HCT116 (cell line): ENCODE data around the gene ELOF1. TPM values are rescaled to one million over a fixed set of nuclear protein-coding genes. Genes with fewer than 3 reads are reported as not detected.

Experiments
- ATAC-seq: fragments of 200-7000 bp; cut with Tn5 transposase; 2 replicates; pipeline ENCODE4 v1.9.1; 2020; ENCODE audit warnings: mild to moderate bottlenecking, moderate library complexity
- BruUV-seq: library from RNA; stranded (reverse); fragments of 400-500 nt; replicated peaks from 2 replicates; lab custom pipeline; 2021; lab: Mats Ljungman, UMichigan
- CTCF ChIA-PET: fragments of 300-600 bp; sonication (Branson Sonifier 250); formaldehyde crosslinking; loops from one replicate; lab custom pipeline; 2021; ENCODE audit warnings: antibody characterized with exemption; lab: Charles Lee
- POLR2A ChIA-PET: fragments of 300-600, 350-600 bp; sonication (Branson Sonifier 250); formaldehyde crosslinking; loops from one replicate; lab custom pipeline; 2021; ENCODE audit warnings: antibody characterized with exemption; lab: Charles Lee
- RAD21 ChIA-PET, 2 experiments: fragments of 300-600 bp; sonication (Branson Sonifier 250); formaldehyde crosslinking; loops; one replicate each; lab custom pipeline; 2023; ENCODE audit warnings: low total read pairs in 2 of 2; ENCODE audit not compliant: uncharacterized antibody in 2 of 2, unreplicated experiment in 2 of 2, low non-redundant PET in 1 of 2; lab: Charles Lee
- DNase-seq: peaks from one replicate; pipeline ENCODE4 v3.0.0-alpha.2; 2010; ENCODE audit warnings: low read depth, low spot score
- H2AFZ ChIP-seq: fragments of 200-600 bp; shearing (Covaris generic), sonication (generic); 2 replicates; pipeline ENCODE4 v1.6.1; 2017; ENCODE audit warnings: low read depth, mixed run types, mixed read lengths, antibody characterized with exemption, low read length; ENCODE audit not compliant: poor library complexity, severe bottlenecking
- H3K27ac ChIP-seq: 2 replicates; pipeline ENCODE4 v1.5.1; 2012; ENCODE audit warnings: low read depth, low read length
- H3K27me3 ChIP-seq: fragments of 200-600 bp; sonication (generic); 2 replicates; pipeline ENCODE4 v1.6.1; 2016; ENCODE audit warnings: mixed run types, low read length, mixed read lengths; ENCODE audit not compliant: insufficient read depth
- H3K36me3 ChIP-seq, 2 experiments: fragments of 200-500 bp in 1 of 2; fragments of 200-600 bp in 1 of 2; sonication (Bioruptor generic) in 1 of 2; sonication (generic) in 1 of 2; 2 replicates each; pipeline versions ENCODE4 v1.5.1 to v1.6.1; 2014 to 2016; ENCODE audit warnings: low read length in 2 of 2, inconsistent platforms in 1 of 2, mixed read lengths in 1 of 2, mixed run types in 1 of 2; ENCODE audit not compliant: insufficient read depth in 2 of 2, control insufficient read depth in 1 of 2
- H3K4me1 ChIP-seq, 2 experiments: fragments of 200-600 bp in 1 of 2; sonication (generic) in 1 of 2; 2 replicates each; pipeline versions ENCODE4 v1.5.1 to v1.6.1; 2012 to 2017; ENCODE audit warnings: low read length in 2 of 2, inconsistent platforms in 1 of 2, mild to moderate bottlenecking in 1 of 2, mixed read lengths in 1 of 2, mixed run types in 1 of 2, moderate library complexity in 1 of 2; ENCODE audit not compliant: insufficient read depth in 2 of 2, control insufficient read depth in 1 of 2
- H3K4me2 ChIP-seq: fragments of 200-600 bp; sonication (generic); 2 replicates; pipeline ENCODE4 v1.6.1; 2017; ENCODE audit warnings: mixed run types, low read length, mixed read lengths
- H3K4me3 ChIP-seq, 2 experiments: fragments of 200-600 bp in 1 of 2; sonication (generic) in 1 of 2; replicated peaks in 1 of 2; 2 replicates each; pipeline ENCODE4 v1.5.1; 2011 to 2016; ENCODE audit warnings: low read length in 2 of 2, control low read depth in 1 of 2, low read depth in 1 of 2, mild to moderate bottlenecking in 1 of 2, mixed read lengths in 1 of 2, mixed run types in 1 of 2
- H3K79me2 ChIP-seq: fragments of 200-600 bp; sonication (generic); 2 replicates; pipeline ENCODE4 v1.6.1; 2017; ENCODE audit warnings: mild to moderate bottlenecking, mixed run types, low read length, moderate library complexity, mixed read lengths; ENCODE audit not compliant: insufficient read depth
- H3K9ac ChIP-seq: fragments of 200-600 bp; sonication (generic); 2 replicates; pipeline ENCODE4 v1.6.1; 2016; ENCODE audit warnings: low read length, mixed read lengths
- H3K9me2 ChIP-seq: fragments of 200-600 bp; sonication (generic), shearing (Covaris generic); 2 replicates; pipeline ENCODE4 v1.6.1; 2017; ENCODE audit warnings: mixed run types, mild to moderate bottlenecking, moderate library complexity; ENCODE audit not compliant: insufficient read depth
- H3K9me3 ChIP-seq, 2 experiments: fragments of 200-500 bp in 1 of 2; fragments of 200-600 bp in 1 of 2; sonication (Bioruptor generic) in 1 of 2; sonication (generic) in 1 of 2; 2 replicates each; pipeline ENCODE4 v1.6.1; 2014 to 2017; ENCODE audit warnings: low read length in 2 of 2, mixed read lengths in 2 of 2, inconsistent platforms in 1 of 2, low read depth in 1 of 2, mild to moderate bottlenecking in 1 of 2, mixed run types in 1 of 2, moderate library complexity in 1 of 2; ENCODE audit not compliant: control insufficient read depth in 1 of 2, insufficient read depth in 1 of 2
- H4K20me1 ChIP-seq: fragments of 200-600 bp; sonication (generic), shearing (Covaris generic); 2 replicates; pipeline ENCODE4 v1.6.1; 2017; ENCODE audit warnings: mixed run types, mild to moderate bottlenecking, moderate library complexity; ENCODE audit not compliant: insufficient read depth
- CBX3 ChIP-seq: IDR thresholded peaks from 2 replicates; pipeline ENCODE4 v1.6.1; 2012; ENCODE audit warnings: low read depth
- EGR1 ChIP-seq: IDR thresholded peaks from 2 replicates; pipeline ENCODE4 v1.6.1; 2012; ENCODE audit warnings: low read depth
- EZH2 ChIP-seq: fragments of 200-600 bp; sonication (generic); IDR thresholded peaks from 2 replicates; pipeline ENCODE4 v1.6.1; 2017; ENCODE audit warnings: antibody characterized with exemption, mixed run types
- EZH2phosphoT487 ChIP-seq: fragments of 200-600 bp; IDR thresholded peaks from 2 replicates; pipeline ENCODE4 v1.6.1; 2018; ENCODE audit warnings: antibody characterized with exemption, borderline replicate concordance
- POLR2AphosphoS5 ChIP-seq: IDR thresholded peaks from 2 replicates; pipeline ENCODE4 v1.6.1; 2011; ENCODE audit warnings: mild to moderate bottlenecking, low read depth, low read length, moderate library complexity
- SIN3A ChIP-seq: IDR thresholded peaks from 2 replicates; pipeline ENCODE4 v1.6.1; 2012; ENCODE audit warnings: low read depth
- SP1 ChIP-seq: IDR thresholded peaks from 2 replicates; pipeline ENCODE4 v1.6.1; 2012; ENCODE audit warnings: low read depth
- ZFX ChIP-seq: fragments of 450-650 bp; IDR thresholded peaks from 2 replicates; pipeline ENCODE4 v1.6.1; 2017
- ZNF274 ChIP-seq: fragments of 200-500 bp; sonication (Bioruptor generic); IDR thresholded peaks from 2 replicates; pipeline ENCODE4 v1.6.1; 2014; ENCODE audit warnings: mild to moderate bottlenecking, low read depth, low read length, inconsistent platforms
- intact Hi-C: fragments of 100-400 bp; cut with micrococcal nuclease; formaldehyde crosslinking; loops from 2 replicates; pipeline ENCODE4 v1.10.0; 2022
- total RNA-seq: library from RNA; stranded (reverse); gene quantifications from one replicate; pipeline ENCODE4 v1.2.1, GENCODE V29; 2021; ENCODE audit not compliant: unreplicated experiment
- TF ChIP-seq, protein P1 (sequence below): IDR thresholded peaks from 2 replicates; pipeline ENCODE4 v1.6.1; 2012
- TF ChIP-seq, protein P2 (sequence below): IDR thresholded peaks from 2 replicates; pipeline ENCODE4 v1.6.1; 2012
- TF ChIP-seq, protein P3 (sequence below): IDR thresholded peaks from 2 replicates; pipeline ENCODE4 v1.6.1; 2012; ENCODE audit warnings: low read depth
- TF ChIP-seq, protein P4 (sequence below): IDR thresholded peaks from 2 replicates; pipeline ENCODE4 v1.6.1; 2011; ENCODE audit warnings: mild to moderate bottlenecking, low read length, moderate library complexity; ENCODE audit not compliant: insufficient replicate concordance; ENCODE audit errors: extremely low read depth

Gene ELOF1
- total RNA-seq, 1 experiment from 2014 or later: 74.5 TPM

DNA sequence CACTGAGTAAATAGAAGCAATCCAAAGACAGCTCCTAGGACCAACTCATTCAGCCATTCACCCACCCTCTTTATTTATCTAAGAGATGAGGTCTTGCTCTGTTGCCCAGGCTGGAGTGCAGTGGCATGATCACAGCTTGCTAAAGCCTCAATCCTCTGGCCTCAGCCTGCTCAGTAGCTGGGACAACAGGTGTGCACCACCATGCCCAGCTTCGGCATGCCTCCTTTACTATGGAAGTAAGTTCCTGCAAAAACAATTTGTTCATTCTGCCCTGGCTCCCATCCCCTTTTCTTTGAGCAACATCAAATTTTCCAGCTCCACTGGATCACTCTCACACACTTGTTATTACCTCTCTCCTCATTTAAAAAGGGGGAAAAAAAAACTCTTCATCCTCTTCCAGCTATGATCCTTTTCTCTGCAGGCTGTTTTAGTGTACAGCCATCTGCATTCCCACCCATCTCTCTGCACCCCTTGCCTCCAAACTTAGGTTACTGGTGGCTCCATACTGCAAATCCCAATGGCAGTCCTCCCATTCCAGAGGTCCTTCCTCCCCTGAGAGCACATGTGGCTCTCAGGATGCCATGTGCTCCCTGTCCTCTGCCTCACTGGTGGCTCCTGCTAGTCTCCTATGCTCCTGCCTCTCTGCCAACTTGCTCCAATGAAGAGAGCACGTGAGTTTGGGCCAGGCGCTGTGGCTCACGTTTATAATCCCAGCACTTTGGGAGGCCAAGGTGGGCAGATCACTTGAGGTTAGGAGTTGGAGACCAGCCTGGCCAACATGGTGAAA, 2.2 kb downstream of the ELOF1 start:
- BruUV-seq: no TSS peak
- H3K9me3 ChIP-seq: no peaks in the 10 kb centered on the region
- H3K9me2 ChIP-seq: no peaks in the 10 kb centered on the region
- no peaks in the 10 kb centered on the region for H3K27me3 ChIP-seq
- H3K36me3 ChIP-seq: peaks cover 11 to 17% of the 10 kb centered on the region in 2 experiments; a peak in 3 of 4 replicates
- intact Hi-C loops: loop anchor here (5.0 kb wide), 1 partner anchor 430 kb away; no protein-coding TSS in a partner anchor
- TF ChIP-seq EZH2 (no peak), CBX3 (no peak), ZNF274 (no peak), POLR2AphosphoS5 (no peak), ZFX (no peak), EGR1 (no peak), EZH2phosphoT487 (no peak), SIN3A (no peak), SP1 (no peak)
- TF ChIP-seq, protein P1, sequence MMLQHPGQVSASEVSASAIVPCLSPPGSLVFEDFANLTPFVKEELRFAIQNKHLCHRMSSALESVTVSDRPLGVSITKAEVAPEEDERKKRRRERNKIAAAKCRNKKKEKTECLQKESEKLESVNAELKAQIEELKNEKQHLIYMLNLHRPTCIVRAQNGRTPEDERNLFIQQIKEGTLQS: no peak
- TF ChIP-seq, protein P2, sequence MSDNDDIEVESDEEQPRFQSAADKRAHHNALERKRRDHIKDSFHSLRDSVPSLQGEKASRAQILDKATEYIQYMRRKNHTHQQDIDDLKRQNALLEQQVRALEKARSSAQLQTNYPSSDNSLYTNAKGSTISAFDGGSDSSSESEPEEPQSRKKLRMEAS: no peak
- TF ChIP-seq, protein P3, sequence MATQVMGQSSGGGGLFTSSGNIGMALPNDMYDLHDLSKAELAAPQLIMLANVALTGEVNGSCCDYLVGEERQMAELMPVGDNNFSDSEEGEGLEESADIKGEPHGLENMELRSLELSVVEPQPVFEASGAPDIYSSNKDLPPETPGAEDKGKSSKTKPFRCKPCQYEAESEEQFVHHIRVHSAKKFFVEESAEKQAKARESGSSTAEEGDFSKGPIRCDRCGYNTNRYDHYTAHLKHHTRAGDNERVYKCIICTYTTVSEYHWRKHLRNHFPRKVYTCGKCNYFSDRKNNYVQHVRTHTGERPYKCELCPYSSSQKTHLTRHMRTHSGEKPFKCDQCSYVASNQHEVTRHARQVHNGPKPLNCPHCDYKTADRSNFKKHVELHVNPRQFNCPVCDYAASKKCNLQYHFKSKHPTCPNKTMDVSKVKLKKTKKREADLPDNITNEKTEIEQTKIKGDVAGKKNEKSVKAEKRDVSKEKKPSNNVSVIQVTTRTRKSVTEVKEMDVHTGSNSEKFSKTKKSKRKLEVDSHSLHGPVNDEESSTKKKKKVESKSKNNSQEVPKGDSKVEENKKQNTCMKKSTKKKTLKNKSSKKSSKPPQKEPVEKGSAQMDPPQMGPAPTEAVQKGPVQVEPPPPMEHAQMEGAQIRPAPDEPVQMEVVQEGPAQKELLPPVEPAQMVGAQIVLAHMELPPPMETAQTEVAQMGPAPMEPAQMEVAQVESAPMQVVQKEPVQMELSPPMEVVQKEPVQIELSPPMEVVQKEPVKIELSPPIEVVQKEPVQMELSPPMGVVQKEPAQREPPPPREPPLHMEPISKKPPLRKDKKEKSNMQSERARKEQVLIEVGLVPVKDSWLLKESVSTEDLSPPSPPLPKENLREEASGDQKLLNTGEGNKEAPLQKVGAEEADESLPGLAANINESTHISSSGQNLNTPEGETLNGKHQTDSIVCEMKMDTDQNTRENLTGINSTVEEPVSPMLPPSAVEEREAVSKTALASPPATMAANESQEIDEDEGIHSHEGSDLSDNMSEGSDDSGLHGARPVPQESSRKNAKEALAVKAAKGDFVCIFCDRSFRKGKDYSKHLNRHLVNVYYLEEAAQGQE: no peak
- TF ChIP-seq, protein P4, sequence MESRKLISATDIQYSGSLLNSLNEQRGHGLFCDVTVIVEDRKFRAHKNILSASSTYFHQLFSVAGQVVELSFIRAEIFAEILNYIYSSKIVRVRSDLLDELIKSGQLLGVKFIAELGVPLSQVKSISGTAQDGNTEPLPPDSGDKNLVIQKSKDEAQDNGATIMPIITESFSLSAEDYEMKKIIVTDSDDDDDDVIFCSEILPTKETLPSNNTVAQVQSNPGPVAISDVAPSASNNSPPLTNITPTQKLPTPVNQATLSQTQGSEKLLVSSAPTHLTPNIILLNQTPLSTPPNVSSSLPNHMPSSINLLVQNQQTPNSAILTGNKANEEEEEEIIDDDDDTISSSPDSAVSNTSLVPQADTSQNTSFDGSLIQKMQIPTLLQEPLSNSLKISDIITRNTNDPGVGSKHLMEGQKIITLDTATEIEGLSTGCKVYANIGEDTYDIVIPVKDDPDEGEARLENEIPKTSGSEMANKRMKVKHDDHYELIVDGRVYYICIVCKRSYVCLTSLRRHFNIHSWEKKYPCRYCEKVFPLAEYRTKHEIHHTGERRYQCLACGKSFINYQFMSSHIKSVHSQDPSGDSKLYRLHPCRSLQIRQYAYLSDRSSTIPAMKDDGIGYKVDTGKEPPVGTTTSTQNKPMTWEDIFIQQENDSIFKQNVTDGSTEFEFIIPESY: no peak
- TF ChIP-seq, all 23 proteins: peak for 0
- Histone ChIP-seq H4K20me1 (no peaks in the 10 kb centered on the region), H3K79me2 (peaks cover 50% of the 10 kb centered on the region), H3K9ac (no peak overlapping the region), H3K4me1 (peaks cover 0 to 17% of the 10 kb centered on the region in 2 experiments; a peak in 2 of 4 replicates), H3K27ac (no peak overlapping the region), H2AFZ (no peak overlapping the region), H3K4me2 (no peak overlapping the region), H3K4me3 (no peak overlapping the region; a peak in 1 of 4 replicates)
- ChIA-PET POLR2A (no interaction called here), RAD21 (no interaction called here), CTCF (no interaction called here)
- DNase-seq (no peak), ATAC-seq (no peak)
